SK-N-SH treated with all-trans-retinoic acid at 6 μM for 48 hours (cell line): ENCODE results near the gene PTGES3L.
"Not testable (repeated sequence)": the region's sequence is repeated elsewhere in the genome, so short reads cannot be mapped to it uniquely, and the experiment has no call there.

Experiments
- ATAC-seq: fragments of 200-7000 bp; cut with Tn5 transposase; 3 replicates; pipeline ENCODE4 v1.9.1; 2020; ENCODE audit warnings: mild to moderate bottlenecking, moderate library complexity
- BACH2 ChIP-seq: fragments of 250-450 bp; sonication (Bioruptor Pico); IDR thresholded peaks from 2 replicates; pipeline ENCODE4 v1.9.0; 2021; ENCODE audit warnings: mild to moderate bottlenecking, borderline replicate concordance
- ESRRG ChIP-seq: fragments of 250-450 bp; sonication (Bioruptor Pico); IDR thresholded peaks from 2 replicates; pipeline ENCODE4 v1.6.1; 2021; ENCODE audit warnings: mild to moderate bottlenecking
- GLIS3 ChIP-seq: fragments of 250-450 bp; sonication (Bioruptor Pico); IDR thresholded peaks from 2 replicates; pipeline ENCODE4 v1.5.0; 2020; ENCODE audit warnings: mild to moderate bottlenecking, moderate library complexity
- OSR1 ChIP-seq: fragments of 250-450 bp; sonication (Bioruptor Pico); IDR thresholded peaks from 2 replicates; pipeline ENCODE4 v1.8.0; 2022; ENCODE audit warnings: moderate library complexity, mild to moderate bottlenecking, inconsistent platforms
- PPARA ChIP-seq: fragments of 250-450 bp; sonication (Bioruptor Pico); IDR thresholded peaks from 2 replicates; pipeline ENCODE4 v1.5.0; 2020; ENCODE audit warnings: mild to moderate bottlenecking, borderline replicate concordance
- RARB ChIP-seq: fragments of 250-450 bp; sonication (Bioruptor Pico); IDR thresholded peaks from 2 replicates; pipeline ENCODE4 v1.8.0; 2021; ENCODE audit warnings: mild to moderate bottlenecking, moderate library complexity
- SNAI2 ChIP-seq: fragments of 250-450 bp; sonication (Bioruptor Pico); IDR thresholded peaks from 2 replicates; pipeline ENCODE4 v1.5.0; 2020; ENCODE audit warnings: mild to moderate bottlenecking, moderate library complexity
- TCF4 ChIP-seq: fragments of 250-450 bp; sonication (Bioruptor Pico); IDR thresholded peaks from 2 replicates; pipeline ENCODE4 v1.8.0; 2021; ENCODE audit warnings: mild to moderate bottlenecking, moderate library complexity, borderline replicate concordance
- ZC3H10 ChIP-seq: fragments of 250-450 bp; sonication (Bioruptor Pico); IDR thresholded peaks from 2 replicates; pipeline ENCODE4 v1.5.1; 2021; ENCODE audit warnings: mild to moderate bottlenecking, moderate library complexity
- ZFP3 ChIP-seq: fragments of 250-450 bp; sonication (Bioruptor Pico); IDR thresholded peaks from 2 replicates; pipeline ENCODE4 v1.5.0; 2020; ENCODE audit warnings: mild to moderate bottlenecking, moderate library complexity
- ZFP30 ChIP-seq: fragments of 450-650 bp; formaldehyde crosslinking; IDR thresholded peaks from 2 replicates; pipeline ENCODE4 v1.5.0; 2022; ENCODE audit warnings: mild to moderate bottlenecking, moderate library complexity
- ZNF70 ChIP-seq: fragments of 450-650 bp; formaldehyde crosslinking; IDR thresholded peaks from 2 replicates; pipeline ENCODE4 v1.5.0; 2020; ENCODE audit warnings: mild to moderate bottlenecking, moderate library complexity
- ZNF8 ChIP-seq: fragments of 450-650 bp; formaldehyde crosslinking; IDR thresholded peaks from 2 replicates; pipeline ENCODE4 v1.5.0; 2020; ENCODE audit warnings: mild to moderate bottlenecking, moderate library complexity
- TF ChIP-seq, protein P1 (sequence below): fragments of 250-450 bp; sonication (Bioruptor Pico); IDR thresholded peaks from 2 replicates; pipeline ENCODE4 v1.5.0; 2020; ENCODE audit warnings: mild to moderate bottlenecking, moderate library complexity
- TF ChIP-seq, protein P2 (sequence below): fragments of 250-450 bp; sonication (Bioruptor Pico); IDR thresholded peaks from 2 replicates; pipeline ENCODE4 v1.8.0; 2021; ENCODE audit warnings: low read depth, mild to moderate bottlenecking, moderate library complexity, borderline replicate concordance
- TF ChIP-seq, protein P3 (sequence below): fragments of 250-450 bp; sonication (Bioruptor Pico); IDR thresholded peaks from 2 replicates; pipeline ENCODE4 v1.5.1; 2020; ENCODE audit warnings: low read depth, mild to moderate bottlenecking, moderate library complexity
- TF ChIP-seq, protein P4 (sequence below): fragments of 250-450 bp; sonication (Bioruptor Pico); IDR thresholded peaks from 2 replicates; pipeline ENCODE4 v1.5.1; 2021; ENCODE audit warnings: mild to moderate bottlenecking, moderate library complexity

The PTGES3L gene

DNA sequence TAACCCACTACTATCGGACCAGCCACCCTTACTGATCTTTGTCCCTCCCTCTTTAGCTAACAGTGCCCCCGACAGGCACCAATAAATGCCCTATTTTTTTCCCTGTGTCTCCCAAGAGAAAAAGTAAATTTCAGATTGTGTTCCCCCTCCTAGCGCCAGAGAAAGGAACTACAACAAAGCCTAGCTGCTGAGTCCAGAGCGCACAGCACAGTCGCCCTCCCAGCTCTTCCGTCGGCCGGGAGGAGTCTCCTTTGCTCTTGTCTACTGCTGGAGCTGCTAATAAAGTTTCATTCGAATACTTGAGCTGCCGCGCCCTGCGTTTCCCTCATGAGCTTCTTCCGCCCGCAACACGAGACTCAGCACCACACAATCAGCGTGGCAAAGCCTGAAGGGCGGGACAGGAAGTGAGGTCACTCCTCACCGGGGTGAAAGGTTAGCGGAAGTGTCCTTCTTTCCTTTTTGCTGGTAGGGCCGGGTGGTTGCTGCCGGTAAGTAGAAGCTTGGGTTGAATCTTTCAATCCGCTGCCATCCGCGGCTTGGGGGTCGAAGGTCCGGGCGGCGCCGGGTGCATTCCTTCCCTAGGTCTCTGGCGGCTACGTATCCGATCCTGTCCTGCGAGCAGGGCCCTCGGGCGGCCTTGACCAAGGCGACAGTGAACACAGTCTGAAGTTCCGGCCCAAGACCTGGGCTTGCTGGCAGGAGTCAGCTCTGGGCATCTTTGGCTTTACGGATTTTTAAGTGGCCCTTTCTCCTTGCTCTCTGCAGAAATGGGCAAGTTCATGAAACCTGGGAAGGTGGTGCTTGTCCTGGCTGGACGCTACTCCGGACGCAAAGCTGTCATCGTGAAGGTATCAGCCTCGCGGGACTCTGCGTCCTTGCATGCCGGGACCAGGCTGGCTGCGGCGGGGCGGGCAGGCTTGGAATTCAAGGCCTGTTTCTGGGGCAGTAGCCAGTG lies 18.4 kb upstream of the PTGES3L start, which contains the start of gene RPL27:
Gene RPL27 (plus strand): TSS at position 436 of the 955 bp plus-strand sequence. CDS start 332 bp downstream, at position 768.
- TF ChIP-seq OSR1 (CRISPR knock-in tag) (no peak), GLIS3 (CRISPR knock-in tag) (no peak), ZC3H10 (CRISPR knock-in tag) (no peak), ZFP3 (CRISPR knock-in tag) (0 out of 2 replicates have a peak, but pooled peaks have one; percentile 43)
- TF ChIP-seq, protein P1, sequence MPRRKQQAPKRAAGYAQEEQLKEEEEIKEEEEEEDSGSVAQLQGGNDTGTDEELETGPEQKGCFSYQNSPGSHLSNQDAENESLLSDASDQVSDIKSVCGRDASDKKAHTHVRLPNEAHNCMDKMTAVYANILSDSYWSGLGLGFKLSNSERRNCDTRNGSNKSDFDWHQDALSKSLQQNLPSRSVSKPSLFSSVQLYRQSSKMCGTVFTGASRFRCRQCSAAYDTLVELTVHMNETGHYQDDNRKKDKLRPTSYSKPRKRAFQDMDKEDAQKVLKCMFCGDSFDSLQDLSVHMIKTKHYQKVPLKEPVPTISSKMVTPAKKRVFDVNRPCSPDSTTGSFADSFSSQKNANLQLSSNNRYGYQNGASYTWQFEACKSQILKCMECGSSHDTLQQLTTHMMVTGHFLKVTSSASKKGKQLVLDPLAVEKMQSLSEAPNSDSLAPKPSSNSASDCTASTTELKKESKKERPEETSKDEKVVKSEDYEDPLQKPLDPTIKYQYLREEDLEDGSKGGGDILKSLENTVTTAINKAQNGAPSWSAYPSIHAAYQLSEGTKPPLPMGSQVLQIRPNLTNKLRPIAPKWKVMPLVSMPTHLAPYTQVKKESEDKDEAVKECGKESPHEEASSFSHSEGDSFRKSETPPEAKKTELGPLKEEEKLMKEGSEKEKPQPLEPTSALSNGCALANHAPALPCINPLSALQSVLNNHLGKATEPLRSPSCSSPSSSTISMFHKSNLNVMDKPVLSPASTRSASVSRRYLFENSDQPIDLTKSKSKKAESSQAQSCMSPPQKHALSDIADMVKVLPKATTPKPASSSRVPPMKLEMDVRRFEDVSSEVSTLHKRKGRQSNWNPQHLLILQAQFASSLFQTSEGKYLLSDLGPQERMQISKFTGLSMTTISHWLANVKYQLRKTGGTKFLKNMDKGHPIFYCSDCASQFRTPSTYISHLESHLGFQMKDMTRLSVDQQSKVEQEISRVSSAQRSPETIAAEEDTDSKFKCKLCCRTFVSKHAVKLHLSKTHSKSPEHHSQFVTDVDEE: no peak
- peak; percentile 96 for ATAC-seq

DNA sequence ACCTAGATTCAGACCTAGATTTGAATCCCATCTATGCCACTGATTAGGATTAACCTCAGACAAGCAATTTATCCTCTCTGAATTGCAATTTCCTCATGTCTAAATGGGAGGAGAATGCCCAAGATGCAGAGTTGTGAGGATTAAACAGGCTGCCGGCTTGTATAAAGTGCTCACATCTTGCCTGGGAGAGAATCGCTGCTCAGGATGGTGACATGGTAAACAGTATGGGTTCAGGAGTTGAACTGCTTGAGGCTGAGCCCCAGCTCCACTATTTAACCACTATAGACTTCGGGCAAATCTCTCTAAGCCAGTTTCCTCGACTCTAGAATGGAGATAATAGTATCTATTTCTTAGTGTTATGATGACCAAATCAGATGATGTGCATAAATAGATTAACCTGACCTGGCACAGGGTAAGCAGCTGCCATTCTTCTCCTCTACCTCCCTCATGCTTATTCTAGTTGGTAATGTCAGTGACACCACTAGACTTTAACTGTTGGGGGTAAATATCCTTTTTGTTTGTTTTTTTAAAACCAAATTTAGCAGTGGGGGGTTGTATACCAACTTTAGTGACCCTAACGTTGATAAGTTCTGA lies 17.6 kb upstream of the PTGES3L start:
- ATAC-seq: peak; percentile 4
- TF ChIP-seq PPARA (CRISPR knock-in tag) (no peak), ZFP30 (CRISPR knock-in tag) (no peak), ESRRG (CRISPR knock-in tag) (no peak), ZNF70 (CRISPR knock-in tag) (peak; percentile 65), ZC3H10 (CRISPR knock-in tag) (no peak), RARB (no peak)
- TF ChIP-seq, protein P2, sequence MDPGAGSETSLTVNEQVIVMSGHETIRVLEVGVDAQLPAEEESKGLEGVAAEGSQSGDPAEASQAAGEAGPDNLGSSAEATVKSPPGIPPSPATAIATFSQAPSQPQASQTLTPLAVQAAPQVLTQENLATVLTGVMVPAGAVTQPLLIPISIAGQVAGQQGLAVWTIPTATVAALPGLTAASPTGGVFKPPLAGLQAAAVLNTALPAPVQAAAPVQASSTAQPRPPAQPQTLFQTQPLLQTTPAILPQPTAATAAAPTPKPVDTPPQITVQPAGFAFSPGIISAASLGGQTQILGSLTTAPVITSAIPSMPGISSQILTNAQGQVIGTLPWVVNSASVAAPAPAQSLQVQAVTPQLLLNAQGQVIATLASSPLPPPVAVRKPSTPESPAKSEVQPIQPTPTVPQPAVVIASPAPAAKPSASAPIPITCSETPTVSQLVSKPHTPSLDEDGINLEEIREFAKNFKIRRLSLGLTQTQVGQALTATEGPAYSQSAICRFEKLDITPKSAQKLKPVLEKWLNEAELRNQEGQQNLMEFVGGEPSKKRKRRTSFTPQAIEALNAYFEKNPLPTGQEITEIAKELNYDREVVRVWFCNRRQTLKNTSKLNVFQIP: no peak

DNA sequence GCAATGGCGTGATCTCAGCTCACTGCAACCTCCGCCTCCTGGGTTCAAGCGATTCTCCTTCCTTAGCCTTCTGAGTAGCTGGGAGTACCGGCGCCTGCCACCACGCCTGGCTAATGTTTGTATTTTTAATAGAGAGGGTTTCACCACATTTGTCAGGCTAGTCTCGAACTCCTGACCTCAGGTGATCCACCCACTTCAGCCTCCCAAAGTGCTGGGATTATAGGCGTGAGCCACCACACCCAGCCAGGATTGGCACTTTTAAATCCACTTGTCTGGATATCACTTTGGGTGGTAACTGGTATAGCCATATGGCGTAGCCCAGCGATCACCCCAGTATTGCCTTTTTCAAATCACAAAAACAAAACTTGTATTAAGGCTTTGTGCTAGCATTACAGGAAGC lies 14.0 kb upstream of the PTGES3L start:
- ATAC-seq: not testable (repeated sequence)

DNA sequence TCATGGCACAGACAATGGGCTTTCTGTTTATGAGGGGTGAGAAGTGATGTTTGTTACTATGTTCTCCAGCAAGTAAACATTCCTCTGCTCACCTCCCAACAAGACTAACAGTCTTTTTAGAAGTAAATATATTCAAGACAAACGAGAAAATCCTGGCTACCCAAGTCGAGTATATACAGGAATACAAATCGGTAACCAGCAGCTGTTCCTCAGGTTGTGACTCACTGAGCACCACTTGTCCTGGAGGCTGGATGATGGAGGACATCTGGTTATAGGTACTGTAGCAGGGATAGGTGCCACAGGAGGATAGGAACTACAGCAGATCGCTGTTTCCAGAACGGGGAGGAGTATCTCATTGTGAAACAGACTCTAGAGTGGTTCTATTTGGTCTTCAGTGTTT lies 13.0 kb upstream of the PTGES3L start:
- TF ChIP-seq ZNF70 (CRISPR knock-in tag) (no peak), BACH2 (CRISPR knock-in tag) (no peak), ZFP30 (CRISPR knock-in tag) (no peak), TCF4 (CRISPR knock-in tag) (no peak), RARB (no peak), ZNF8 (CRISPR knock-in tag) (no peak), SNAI2 (CRISPR knock-in tag) (no peak), ESRRG (CRISPR knock-in tag) (no peak)
- TF ChIP-seq, protein P3, sequence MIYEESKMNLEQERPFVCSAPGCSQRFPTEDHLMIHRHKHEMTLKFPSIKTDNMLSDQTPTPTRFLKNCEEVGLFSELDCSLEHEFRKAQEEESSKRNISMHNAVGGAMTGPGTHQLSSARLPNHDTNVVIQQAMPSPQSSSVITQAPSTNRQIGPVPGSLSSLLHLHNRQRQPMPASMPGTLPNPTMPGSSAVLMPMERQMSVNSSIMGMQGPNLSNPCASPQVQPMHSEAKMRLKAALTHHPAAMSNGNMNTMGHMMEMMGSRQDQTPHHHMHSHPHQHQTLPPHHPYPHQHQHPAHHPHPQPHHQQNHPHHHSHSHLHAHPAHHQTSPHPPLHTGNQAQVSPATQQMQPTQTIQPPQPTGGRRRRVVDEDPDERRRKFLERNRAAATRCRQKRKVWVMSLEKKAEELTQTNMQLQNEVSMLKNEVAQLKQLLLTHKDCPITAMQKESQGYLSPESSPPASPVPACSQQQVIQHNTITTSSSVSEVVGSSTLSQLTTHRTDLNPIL: no peak
- TF ChIP-seq, protein P2: no peak
- TF ChIP-seq, protein P4, sequence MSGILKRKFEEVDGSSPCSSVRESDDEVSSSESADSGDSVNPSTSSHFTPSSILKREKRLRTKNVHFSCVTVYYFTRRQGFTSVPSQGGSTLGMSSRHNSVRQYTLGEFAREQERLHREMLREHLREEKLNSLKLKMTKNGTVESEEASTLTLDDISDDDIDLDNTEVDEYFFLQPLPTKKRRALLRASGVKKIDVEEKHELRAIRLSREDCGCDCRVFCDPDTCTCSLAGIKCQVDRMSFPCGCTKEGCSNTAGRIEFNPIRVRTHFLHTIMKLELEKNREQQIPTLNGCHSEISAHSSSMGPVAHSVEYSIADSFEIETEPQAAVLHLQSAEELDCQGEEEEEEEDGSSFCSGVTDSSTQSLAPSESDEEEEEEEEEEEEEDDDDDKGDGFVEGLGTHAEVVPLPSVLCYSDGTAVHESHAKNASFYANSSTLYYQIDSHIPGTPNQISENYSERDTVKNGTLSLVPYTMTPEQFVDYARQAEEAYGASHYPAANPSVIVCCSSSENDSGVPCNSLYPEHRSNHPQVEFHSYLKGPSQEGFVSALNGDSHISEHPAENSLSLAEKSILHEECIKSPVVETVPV (CRISPR knock-in tag): no peak

More for the DNA sequence above, 13.0 kb upstream of the PTGES3L start:
- no peak for ATAC-seq
